ENCODE data around the gene PDILT.

DNA sequence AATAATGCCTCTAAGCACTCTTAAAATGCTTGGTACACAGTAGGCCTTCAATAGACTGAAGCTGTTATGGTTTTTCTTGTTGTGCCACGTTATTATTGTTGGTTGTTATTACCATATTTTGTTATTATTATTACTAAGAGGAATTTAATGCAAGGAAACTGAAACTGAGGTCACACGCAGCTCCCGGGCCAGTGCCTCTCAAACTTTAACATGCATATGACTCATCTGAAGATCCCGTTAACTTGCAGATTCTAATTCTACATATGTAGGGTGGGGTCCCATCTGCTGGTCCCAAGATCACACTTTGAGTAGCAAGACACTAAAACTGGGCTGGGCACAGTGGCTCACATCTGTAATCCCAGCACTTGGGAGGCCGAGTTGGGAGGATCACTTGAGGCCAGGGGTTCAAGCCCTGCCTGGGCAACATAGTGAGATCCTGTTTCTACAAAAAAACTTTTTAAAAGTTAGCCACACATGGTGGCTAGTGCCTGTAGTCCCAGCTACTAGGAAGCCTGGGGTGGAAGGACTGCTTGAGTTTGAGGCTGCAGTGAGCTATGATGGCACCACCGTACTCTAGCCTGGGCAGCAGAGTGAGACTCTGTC is 5.7 kb upstream of the PDILT start:
- TF ChIP-seq EP300 (IDR thresholded peaks at IDR 0.05): no peak
- TF ChIP-seq, protein P1, sequence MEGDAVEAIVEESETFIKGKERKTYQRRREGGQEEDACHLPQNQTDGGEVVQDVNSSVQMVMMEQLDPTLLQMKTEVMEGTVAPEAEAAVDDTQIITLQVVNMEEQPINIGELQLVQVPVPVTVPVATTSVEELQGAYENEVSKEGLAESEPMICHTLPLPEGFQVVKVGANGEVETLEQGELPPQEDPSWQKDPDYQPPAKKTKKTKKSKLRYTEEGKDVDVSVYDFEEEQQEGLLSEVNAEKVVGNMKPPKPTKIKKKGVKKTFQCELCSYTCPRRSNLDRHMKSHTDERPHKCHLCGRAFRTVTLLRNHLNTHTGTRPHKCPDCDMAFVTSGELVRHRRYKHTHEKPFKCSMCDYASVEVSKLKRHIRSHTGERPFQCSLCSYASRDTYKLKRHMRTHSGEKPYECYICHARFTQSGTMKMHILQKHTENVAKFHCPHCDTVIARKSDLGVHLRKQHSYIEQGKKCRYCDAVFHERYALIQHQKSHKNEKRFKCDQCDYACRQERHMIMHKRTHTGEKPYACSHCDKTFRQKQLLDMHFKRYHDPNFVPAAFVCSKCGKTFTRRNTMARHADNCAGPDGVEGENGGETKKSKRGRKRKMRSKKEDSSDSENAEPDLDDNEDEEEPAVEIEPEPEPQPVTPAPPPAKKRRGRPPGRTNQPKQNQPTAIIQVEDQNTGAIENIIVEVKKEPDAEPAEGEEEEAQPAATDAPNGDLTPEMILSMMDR (IDR thresholded peaks at IDR 0.05): no peak
- TF ChIP-seq POLR2AphosphoS5 (IDR thresholded peaks at IDR 0.05): no peak
- TF ChIP-seq POLR2A (IDR thresholded peaks at IDR 0.05; ENCODE audit: low read depth): no peak

Measured in esophagus muscularis mucosa (tissue), 4 donors.